Eye (tissue), 1 donor: ENCODE data around the gene LZIC.

Experiments
- DNase-seq: peaks from one replicate; pipeline ENCODE4 v3.0.0-alpha.2; 2015

The LZIC gene

DNA sequence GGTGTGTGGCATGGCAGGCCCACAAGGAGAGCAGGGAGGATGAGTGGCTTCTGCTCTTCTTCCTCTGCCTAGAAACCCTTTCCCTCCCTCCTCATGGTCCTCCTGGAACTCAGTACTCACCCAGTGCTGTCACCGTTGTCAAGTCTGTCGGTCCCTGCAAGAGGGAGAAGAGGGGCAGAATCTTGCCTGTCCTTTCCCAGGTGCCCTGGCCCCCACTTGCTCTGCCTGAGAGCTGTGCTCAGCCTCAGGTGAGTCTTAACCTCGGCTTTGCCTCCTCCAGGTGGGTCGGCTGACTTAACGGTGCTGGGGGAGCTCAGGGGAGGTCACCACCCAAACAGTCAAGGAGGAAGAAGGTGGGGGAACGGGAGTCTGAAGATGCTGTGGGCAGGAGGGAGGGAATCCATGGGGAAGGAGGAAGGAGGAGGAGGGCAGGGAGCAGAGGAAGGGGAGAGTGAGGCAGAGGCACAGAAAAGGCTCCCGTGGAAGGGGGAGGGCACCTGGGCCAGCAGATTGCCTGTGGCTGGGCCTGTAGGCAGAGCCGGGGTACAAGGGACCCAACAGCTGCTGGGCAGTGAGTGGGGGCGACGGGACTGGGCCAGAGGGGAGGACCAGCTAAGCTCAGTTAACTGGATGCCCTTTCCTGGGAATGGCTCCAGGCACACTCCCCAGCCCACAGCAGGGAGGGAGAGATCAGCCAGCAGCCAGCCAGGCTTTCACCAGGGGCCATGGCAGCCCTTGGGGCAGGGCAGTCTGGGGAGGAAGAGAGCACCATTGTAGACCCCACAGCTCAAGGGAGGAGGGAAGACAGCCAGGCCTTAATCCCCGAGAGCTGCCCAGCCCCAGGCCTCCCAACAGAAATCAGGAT is 59.4 kb downstream of the LZIC start:
- DNase-seq = no peak

GRCh38 chr1:9882945-9883303 is 60.3 kb downstream of the LZIC start:
- DNase-seq = no peak

DNA sequence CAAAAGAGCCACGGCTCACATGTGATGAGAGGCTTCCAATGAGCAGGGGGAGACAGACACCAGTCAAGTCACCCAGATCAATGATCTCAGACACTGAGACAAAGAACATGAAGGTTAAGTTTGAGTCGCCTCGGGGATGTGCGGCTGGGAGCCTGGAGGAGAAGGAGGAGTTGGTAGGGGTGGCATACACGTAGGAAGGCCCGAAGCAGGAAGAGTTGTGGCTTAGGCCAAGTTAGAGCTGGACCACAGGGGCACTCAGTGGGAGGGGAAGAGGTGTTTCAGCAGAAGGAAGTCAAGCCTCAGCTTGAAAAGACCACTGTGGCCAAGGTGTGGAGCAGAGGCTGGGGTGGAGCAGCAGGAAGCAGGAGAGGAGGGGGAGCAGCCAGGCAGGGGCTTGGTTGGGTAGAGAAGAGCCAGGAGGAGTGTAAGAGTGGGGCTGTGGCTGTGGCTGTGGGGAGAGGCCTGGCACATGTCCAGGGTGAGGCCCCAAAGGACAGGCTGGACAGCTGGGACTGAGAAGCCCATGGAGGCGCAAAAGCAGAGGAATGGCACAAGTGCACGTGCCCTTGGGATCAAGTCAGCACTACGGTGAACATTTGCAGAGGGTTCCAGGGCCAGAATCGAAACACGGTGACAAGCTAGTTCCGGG is 60.8 kb downstream of the LZIC start:
- no peak for DNase-seq

DNA sequence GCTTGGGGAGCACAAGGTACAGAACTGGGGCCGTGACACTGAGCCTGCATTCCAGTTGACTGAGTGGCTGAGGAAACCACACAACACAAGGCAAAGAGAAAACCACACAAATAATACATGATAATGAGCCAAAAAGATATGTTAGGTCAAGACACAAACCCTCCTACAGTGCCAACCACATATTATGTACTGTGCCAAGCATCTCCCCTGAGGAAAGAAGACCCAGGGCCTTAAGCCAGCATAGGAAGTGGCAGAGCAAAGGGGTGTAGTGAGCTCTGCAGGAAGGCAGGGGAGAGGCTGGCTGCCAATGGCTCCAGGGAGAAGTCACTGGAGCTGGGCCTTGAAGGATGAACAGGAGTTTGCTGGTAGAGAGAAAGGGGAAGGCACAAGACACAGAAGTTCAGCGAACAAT is 61.3 kb downstream of the LZIC start:
- DNase-seq = no peak
